IPS-NIHi11 (cell line): ENCODE results near the gene MAN1B1.

Source experiments
- DNase-seq: peaks from one replicate; pipeline ENCODE4 v3.0.0; 2012; ENCODE audit warnings: mixed read lengths, low spot score

Gene MAN1B1

GRCh38 chr9:137146527-137146918 is 59.7 kb downstream of the MAN1B1 start:
- DNase-seq, result peak; percentile 63

- DNase-seq, result peak; percentile 7
These were observed 60.5 kb downstream of the MAN1B1 start for GRCh38 chr9:137147091-137147792.

DNA sequence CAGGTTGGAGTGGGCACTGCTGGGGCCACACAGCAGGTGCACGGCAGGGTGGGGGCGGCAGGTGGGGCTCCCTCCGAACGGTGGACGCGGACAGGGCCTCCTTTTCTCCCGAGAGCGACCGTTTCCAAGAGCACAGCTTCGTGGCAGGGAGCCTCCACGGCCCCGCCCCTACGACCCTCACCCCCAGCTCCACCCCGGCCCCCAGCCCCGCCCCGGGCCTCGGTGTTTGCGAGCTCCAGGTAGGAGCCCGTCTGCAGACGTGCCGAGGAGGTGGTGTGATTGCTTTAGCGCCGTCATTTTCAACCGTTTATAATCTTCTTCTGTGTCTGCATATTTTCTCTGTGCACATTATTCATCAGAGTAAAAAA is 61.0 kb downstream of the MAN1B1 start:
- no peak for DNase-seq

- no peak for DNase-seq
These were observed 61.5 kb downstream of the MAN1B1 start for GRCh38 chr9:137148242-137148641.

- no peak for DNase-seq
These were observed 61.9 kb downstream of the MAN1B1 start for GRCh38 chr9:137148661-137149060.

- DNase-seq, result no peak
These were observed 62.6 kb downstream of the MAN1B1 start for GRCh38 chr9:137149363-137149762.

GRCh38 chr9:137149942-137150616 is 63.3 kb downstream of the MAN1B1 start:
- DNase-seq, result peak; percentile 62

- peak; percentile 62 for DNase-seq
These were observed 64.1 kb downstream of the MAN1B1 start for GRCh38 chr9:137150617-137151457.

DNA sequence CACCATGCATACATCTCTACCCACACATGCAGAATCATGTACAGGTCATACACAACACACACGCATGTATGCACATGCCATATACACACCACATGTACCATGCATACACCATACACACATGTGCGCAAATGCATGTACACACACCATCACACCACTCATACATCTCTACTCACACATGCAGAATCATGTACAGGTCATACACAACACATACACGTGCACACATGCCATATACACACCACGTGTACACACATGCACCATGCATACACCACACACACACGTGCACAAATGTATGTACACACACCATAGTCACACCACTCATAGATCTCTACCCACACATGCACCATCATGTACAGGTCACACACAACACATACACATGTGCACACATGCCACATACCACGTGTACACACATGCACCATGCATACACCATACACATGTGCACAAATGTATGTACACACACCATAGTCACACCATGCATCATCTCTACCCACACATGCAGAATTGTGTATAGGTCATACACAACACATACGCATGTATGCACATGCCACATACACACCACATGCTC is 66.1 kb downstream of the MAN1B1 start:
- DNase-seq, result no peak

DNA sequence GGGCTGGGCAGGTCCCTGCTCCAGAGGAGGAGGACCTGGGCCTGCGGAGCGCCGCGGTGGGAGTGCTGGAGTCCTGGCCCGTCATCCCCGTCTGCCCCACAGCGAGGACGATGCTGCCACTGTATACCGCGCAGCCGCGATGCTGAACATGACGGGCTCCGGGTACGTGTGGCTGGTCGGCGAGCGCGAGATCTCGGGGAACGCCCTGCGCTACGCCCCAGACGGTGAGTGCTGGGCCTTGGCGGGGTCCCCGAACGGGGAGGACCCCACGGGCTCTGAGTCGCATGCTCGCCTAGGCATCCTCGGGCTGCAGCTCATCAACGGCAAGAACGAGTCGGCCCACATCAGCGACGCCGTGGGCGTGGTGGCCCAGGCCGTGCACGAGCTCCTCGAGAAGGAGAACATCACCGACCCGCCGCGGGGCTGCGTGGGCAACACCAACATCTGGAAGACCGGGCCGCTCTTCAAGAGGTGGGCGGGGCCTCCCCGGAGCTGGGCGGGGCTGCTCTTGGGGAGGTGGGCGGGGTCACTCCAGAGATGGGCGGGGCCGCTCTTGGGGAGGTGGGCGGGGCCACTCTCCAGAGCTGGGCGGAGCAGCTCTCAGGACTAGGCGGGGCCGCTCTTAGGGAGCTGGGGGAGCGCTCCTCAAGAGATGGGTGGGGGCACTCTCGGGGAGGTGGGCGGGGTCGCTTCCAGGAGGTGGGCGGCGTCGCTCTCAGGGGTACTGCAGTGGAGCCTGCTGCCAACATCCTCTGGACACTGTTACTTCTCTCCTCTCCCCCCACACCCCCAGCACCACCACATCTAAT is 70.0 kb downstream of the MAN1B1 start:
- DNase-seq, result peak; percentile 81

DNA sequence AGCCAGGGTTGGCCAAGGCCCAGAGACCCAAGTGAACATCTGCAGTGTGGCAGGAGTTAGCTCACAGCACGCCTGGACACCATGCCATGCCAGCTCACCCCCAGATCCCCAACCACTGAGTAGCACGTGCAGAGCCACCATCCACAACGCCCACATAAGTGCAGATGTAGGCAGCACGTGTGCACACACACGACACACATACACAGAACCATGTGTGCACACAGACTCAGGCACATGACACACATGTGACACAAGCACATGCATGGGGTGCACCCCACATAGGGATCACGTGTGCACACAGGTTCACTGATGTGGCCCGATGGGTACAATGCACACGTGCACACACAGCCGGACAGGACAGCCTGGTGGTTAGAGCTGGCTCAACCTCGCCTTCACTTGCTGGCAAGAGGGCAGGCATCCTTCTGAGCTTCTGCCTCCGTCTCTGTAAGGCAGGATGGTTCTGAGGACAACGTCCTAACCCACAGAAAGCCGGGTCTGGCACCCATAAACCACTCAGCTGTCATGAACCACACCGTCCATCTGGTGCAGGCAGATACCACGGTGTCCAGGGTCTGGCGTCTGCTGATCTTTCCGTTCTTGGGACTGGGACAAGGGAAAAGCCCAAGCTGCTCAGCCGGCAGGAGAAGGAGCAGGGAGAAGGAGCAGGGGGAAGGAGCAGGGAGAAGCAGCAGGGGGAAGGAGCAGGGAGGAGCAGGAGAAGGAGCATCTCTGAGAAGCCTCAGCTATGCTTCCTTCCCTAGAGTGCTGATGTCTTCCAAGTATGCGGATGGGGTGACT is 71.0 kb downstream of the MAN1B1 start:
- no peak for DNase-seq

- DNase-seq, result no peak
These were observed 71.8 kb downstream of the MAN1B1 start for GRCh38 chr9:137158625-137159024.
